Karpas-422 (cell line): Measurements from ENCODE around the gene AWAT2. TPM values are rescaled to one million over a fixed set of nuclear protein-coding genes. Genes with fewer than 3 reads are reported as not detected.

Experiments used
- DNase-seq: peaks from one replicate; pipeline ENCODE4 v3.0.0-alpha.2; 2015
- H2AFZ ChIP-seq: fragments of 200-600 bp; sonication (generic); 2 replicates; pipeline ENCODE4 v1.6.1; 2014; ENCODE audit warnings: antibody characterized with exemption, low read length, mixed read lengths
- H3K27ac ChIP-seq: fragments of 200-600 bp; sonication (generic); 2 replicates; pipeline ENCODE4 v1.5.1; 2014; ENCODE audit warnings: mild to moderate bottlenecking, low read length, moderate library complexity
- H3K27me3 ChIP-seq: fragments of 200-600 bp; sonication (generic); 2 replicates; pipeline ENCODE4 v1.6.1; 2014; ENCODE audit warnings: low read length, mixed read lengths
- H3K36me3 ChIP-seq: fragments of 200-600 bp; sonication (generic); 2 replicates; pipeline ENCODE4 v1.6.1; 2014; ENCODE audit warnings: low read length, mixed read lengths; ENCODE audit not compliant: insufficient read depth
- H3K4me1 ChIP-seq: fragments of 200-600 bp; sonication (generic); 2 replicates; pipeline ENCODE4 v1.6.1; 2014; ENCODE audit warnings: mild to moderate bottlenecking, low read length, mixed read lengths
- H3K4me2 ChIP-seq: fragments of 200-600 bp; sonication (generic); 2 replicates; pipeline ENCODE4 v1.6.1; 2014; ENCODE audit warnings: low read length, low read depth, mild to moderate bottlenecking; ENCODE audit not compliant: poor library complexity, severe bottlenecking
- H3K4me3 ChIP-seq: fragments of 200-600 bp; sonication (generic); 2 replicates; pipeline ENCODE4 v1.5.1; 2014; ENCODE audit warnings: mild to moderate bottlenecking, antibody characterized with exemption, low read length, mixed read lengths
- H3K79me2 ChIP-seq: fragments of 200-600 bp; sonication (generic); 2 replicates; pipeline ENCODE4 v1.6.1; 2014; ENCODE audit warnings: mild to moderate bottlenecking, low read length, mixed read lengths
- H3K9ac ChIP-seq: fragments of 200-600 bp; sonication (generic); 2 replicates; pipeline ENCODE4 v1.6.0; 2014; ENCODE audit warnings: low read length
- H3K9me2 ChIP-seq: fragments of 200-600 bp; sonication (generic), shearing (Covaris generic); replicated peaks from 2 replicates; pipeline ENCODE4 v1.6.0; 2014; ENCODE audit warnings: mild to moderate bottlenecking, low read length, moderate library complexity; ENCODE audit not compliant: insufficient read depth
- H3K9me3 ChIP-seq: fragments of 300-700, 200-600 bp; sonication (generic); 2 replicates; pipeline ENCODE4 v1.6.1; 2014; ENCODE audit warnings: low read length, mixed read lengths
- H4K20me1 ChIP-seq: fragments of 200-600 bp; sonication (generic); 2 replicates; pipeline ENCODE4 v1.6.1; 2014; ENCODE audit warnings: mild to moderate bottlenecking, antibody characterized with exemption, low read length, low read depth; ENCODE audit not compliant: insufficient read depth
- total RNA-seq: library from RNA; depleted of rRNA; stranded (reverse); fragments of >200 nt; shearing (Covaris generic); gene quantifications from 2 replicates; pipeline ENCODE4 v1.2.3, GENCODE V29; 2014; ENCODE audit warnings: low replicate concordance

The AWAT2 gene
- total RNA-seq, 1 experiment from 2014 or later: not detected

DNA sequence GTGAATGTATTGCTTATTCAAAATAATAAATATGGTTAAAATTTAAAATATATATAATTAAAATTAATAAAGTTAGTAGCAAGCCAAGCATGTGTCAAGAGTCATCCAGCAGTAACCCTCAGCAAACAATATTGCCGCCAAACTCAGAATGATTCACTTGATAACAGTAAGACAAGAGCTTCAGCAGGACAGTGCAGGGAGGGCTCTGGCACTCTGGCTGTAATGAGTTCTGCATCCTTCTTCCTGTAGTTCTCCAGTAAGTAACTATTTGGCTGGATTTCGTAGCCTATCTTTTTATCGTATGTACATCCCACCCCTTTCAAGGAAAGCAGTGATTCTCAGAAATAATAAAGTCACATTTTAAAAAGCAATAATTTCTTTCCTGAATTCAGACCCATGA lies 30.1 kb upstream of the AWAT2 start:
- no peak overlapping the region for H3K4me2 ChIP-seq
- no peak for DNase-seq
- no peaks in the 10 kb centered on the region for H3K27me3 ChIP-seq
- H3K27ac ChIP-seq: no peak overlapping the region
- no peaks in the 10 kb centered on the region for H3K9me2 ChIP-seq
- H3K79me2 ChIP-seq: no peaks in the 10 kb centered on the region
- H3K9me3 ChIP-seq: no peaks in the 10 kb centered on the region
- no peak overlapping the region for H2AFZ ChIP-seq
- H3K36me3 ChIP-seq: no peaks in the 10 kb centered on the region
- no peaks in the 10 kb centered on the region for H4K20me1 ChIP-seq
- no peaks in the 10 kb centered on the region for H3K4me1 ChIP-seq
- H3K4me3 ChIP-seq: no peak overlapping the region
- H3K9ac ChIP-seq: no peak overlapping the region

DNA sequence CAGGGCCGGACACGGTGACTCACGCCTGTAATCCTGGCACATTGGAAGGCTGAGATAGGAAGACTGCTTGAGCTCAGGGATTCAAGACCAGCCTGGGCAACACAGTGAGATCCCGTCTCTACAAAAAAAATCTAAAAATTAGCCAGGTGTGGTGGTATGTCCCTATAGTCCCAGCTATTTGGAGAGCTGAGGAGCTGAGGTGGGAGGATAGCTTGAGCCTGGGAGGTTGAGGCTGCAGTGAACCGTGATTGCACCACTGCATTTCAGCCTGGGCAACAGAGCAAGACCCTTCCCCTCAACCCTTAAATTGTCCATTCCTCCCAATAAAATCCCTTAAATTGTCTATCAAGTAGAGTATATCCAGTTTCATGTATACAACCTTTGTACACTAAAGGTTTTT lies 29.6 kb upstream of the AWAT2 start:
- Histone ChIP-seq H3K36me3 (no peaks in the 10 kb centered on the region), H3K9ac (no peak overlapping the region), H3K4me2 (no peak overlapping the region), H3K27ac (no peak overlapping the region), H3K27me3 (no peaks in the 10 kb centered on the region), H2AFZ (no peak overlapping the region), H4K20me1 (no peaks in the 10 kb centered on the region), H3K9me2 (no peaks in the 10 kb centered on the region), H3K4me1 (no peaks in the 10 kb centered on the region), H3K9me3 (no peaks in the 10 kb centered on the region), H3K4me3 (no peak overlapping the region), H3K79me2 (no peaks in the 10 kb centered on the region)
- no peak for DNase-seq

DNA sequence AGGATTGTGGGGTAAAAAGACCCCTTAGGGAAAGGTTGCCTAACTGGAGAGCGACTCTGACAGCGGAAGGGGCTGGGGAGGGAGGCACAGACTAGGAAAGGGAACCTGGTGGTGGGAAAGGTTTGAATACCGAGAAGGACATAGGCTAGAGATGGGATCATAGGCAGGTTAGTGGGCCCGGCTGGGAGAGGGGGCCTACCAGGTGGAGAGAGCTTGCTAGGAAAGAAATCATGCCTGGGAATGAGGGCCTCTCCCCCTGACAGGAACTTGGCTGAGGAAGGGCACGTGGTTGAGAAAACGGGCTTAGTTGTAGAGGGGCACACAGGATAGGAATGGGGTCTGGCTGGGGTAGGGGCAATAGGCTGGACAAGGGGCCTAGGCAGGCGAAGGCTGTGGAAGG lies 16.9 kb upstream of the AWAT2 start:
- no peak overlapping the region for H2AFZ ChIP-seq
- H3K9me2 ChIP-seq: no peaks in the 10 kb centered on the region
- H3K27me3 ChIP-seq: no peaks in the 10 kb centered on the region
- no peaks in the 10 kb centered on the region for H4K20me1 ChIP-seq
- no peak overlapping the region for H3K9ac ChIP-seq
- DNase-seq: no peak
- no peaks in the 10 kb centered on the region for H3K9me3 ChIP-seq
- no peak overlapping the region for H3K4me2 ChIP-seq
- H3K79me2 ChIP-seq: no peaks in the 10 kb centered on the region
- no peak overlapping the region for H3K4me3 ChIP-seq
- no peak overlapping the region for H3K27ac ChIP-seq
- no peaks in the 10 kb centered on the region for H3K4me1 ChIP-seq
- H3K36me3 ChIP-seq: no peaks in the 10 kb centered on the region

DNA sequence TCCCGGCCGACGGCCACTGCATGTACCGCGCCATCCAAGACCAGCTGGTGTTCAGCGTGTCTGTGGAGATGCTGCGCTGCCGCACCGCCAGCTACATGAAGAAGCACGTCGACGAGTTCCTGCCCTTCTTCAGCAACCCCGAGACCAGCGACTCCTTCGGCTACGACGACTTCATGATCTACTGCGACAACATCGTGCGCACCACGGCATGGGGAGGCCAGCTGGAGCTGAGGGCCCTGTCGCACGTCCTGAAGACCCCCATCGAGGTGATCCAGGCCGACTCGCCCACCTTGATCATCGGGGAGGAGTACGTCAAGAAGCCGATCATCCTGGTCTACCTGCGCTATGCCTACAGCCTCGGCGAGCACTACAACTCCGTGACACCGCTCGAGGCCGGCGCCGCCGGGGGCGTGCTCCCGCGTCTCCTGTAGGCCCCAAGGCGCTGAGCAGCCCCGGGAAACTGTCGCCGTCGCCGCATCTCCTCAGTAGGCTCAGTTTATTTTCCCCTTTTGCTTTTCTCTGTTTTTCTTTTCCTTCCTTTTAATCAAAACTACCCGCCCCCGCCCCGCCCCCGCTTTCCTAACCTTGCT lies 13.3 kb upstream of the AWAT2 start:
- H3K36me3 ChIP-seq: no peaks in the 10 kb centered on the region
- no peaks in the 10 kb centered on the region for H3K9me2 ChIP-seq
- DNase-seq: no peak
- H3K27ac ChIP-seq: no peak overlapping the region
- H3K4me3 ChIP-seq: no peak overlapping the region
- H3K4me2 ChIP-seq: no peak overlapping the region
- no peaks in the 10 kb centered on the region for H3K4me1 ChIP-seq
- H3K79me2 ChIP-seq: no peaks in the 10 kb centered on the region
- H3K9me3 ChIP-seq: no peaks in the 10 kb centered on the region
- H2AFZ ChIP-seq: no peak overlapping the region
- H3K27me3 ChIP-seq: no peaks in the 10 kb centered on the region
- no peak overlapping the region for H3K9ac ChIP-seq
- H4K20me1 ChIP-seq: no peaks in the 10 kb centered on the region

DNA sequence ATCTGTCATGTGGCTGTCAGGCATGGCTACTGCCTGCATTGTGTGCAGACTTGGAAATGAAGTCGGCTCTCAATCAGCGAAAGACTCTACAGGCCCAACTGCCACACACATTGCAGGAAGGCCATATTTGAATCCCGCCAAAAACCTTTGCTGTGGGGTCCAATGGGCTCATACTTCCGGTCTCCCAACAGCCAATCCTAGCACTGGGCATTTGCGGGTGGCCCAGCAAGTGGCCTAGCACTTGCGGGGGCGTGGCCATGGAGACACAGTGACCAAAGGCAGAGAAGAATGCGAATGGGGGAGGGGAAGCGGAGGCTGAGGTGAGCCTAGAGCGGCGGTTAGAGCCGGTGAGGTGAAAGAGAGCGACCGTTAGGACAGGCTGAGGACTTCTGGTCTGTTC lies 12.3 kb upstream of the AWAT2 start, which contains the start of gene OTUD6A:
TSS of gene OTUD6A (plus strand) at position 382 of the 400 bp plus-strand sequence. CDS start 68 bp downstream, outside the sequence.
- no peak within 1 kb of the TSS for H3K4me2 ChIP-seq
- no peak within 1 kb of the TSS for H3K4me3 ChIP-seq
- no peaks in the 10 kb centered on the region for H3K9me2 ChIP-seq
- no peaks in the 10 kb centered on the region for H3K79me2 ChIP-seq
- H3K36me3 ChIP-seq: no peaks in the 10 kb centered on the region
- H3K27ac ChIP-seq: no peak within 1 kb of the TSS
- H3K9me3 ChIP-seq: no peaks in the 10 kb centered on the region
- H3K27me3 ChIP-seq: no peaks in the 10 kb centered on the region
- DNase-seq: no peak
- H4K20me1 ChIP-seq: no peaks in the 10 kb centered on the region
- H3K9ac ChIP-seq: no peak within 1 kb of the TSS
- no peaks in the 10 kb centered on the region for H3K4me1 ChIP-seq
- H2AFZ ChIP-seq: no peak within 1 kb of the TSS

DNA sequence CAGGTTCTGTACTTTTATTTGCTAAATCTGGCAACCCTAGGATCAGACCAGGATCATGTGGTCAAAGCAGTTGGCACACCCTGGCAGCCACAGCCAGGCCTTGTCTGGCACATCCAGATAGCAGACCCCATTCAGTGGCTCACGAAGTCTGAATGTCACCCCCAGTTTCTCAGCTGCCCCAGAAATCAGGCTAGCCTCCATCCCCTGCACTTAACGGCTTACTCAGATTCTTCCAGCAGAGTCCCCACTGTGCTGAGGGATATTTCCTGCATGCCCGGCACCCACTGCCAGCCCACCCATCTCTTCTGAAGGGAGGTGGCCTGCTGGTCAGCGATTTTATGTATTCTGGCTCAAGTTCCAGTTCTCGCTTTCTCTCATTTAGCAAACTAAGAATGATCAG lies 4.7 kb upstream of the AWAT2 start:
- Histone ChIP-seq H3K27ac (no peak overlapping the region), H3K36me3 (no peaks in the 10 kb centered on the region), H3K9ac (no peak overlapping the region), H3K9me2 (no peaks in the 10 kb centered on the region), H3K9me3 (no peaks in the 10 kb centered on the region), H3K4me3 (no peak overlapping the region), H3K4me2 (no peak overlapping the region), H4K20me1 (no peaks in the 10 kb centered on the region), H2AFZ (no peak overlapping the region), H3K4me1 (no peaks in the 10 kb centered on the region), H3K27me3 (no peaks in the 10 kb centered on the region), H3K79me2 (no peaks in the 10 kb centered on the region)
- no peak for DNase-seq

DNA sequence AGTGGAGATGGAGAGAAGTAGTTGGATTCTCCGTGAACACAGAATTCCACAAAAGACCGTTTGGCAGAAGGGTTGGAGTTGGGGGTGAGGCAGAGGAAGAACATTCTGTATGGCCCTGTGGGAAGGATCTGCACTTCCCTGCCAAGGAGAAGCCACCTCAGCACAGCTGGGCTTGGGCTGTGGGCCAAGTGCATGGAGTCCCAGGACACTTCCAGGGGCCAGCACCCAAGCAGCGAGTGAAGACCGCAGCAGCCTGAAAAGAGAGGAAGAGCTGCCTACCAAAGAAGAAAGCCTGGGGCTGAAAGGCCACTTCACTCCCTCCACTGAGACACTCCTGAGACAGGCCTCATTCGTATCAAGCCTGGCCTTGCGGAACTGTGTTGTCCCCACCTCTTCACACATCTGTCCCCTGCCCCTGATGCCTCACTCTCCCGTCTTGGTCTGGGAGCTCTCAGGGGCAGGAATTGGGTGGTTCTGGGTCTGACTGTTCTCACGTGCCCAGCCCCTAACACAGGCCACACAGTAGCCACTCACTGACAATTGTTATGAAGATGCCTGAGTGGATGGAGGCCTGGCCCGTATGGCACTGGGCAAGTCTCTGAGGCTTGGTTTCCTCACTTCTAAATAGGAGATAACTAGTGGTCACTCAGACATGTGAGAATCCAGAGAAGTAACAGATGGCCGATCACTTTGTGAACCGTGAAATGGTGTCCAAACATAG lies 3.3 kb upstream of the AWAT2 start:
- Histone ChIP-seq H3K4me2 (no peak overlapping the region), H3K9me3 (no peaks in the 10 kb centered on the region), H4K20me1 (no peaks in the 10 kb centered on the region), H3K9me2 (no peaks in the 10 kb centered on the region), H3K27me3 (no peaks in the 10 kb centered on the region), H3K4me1 (no peaks in the 10 kb centered on the region), H3K79me2 (no peaks in the 10 kb centered on the region), H3K27ac (no peak overlapping the region), H3K4me3 (no peak overlapping the region), H3K9ac (no peak overlapping the region), H3K36me3 (no peaks in the 10 kb centered on the region), H2AFZ (no peak overlapping the region)
- no peak for DNase-seq

DNA sequence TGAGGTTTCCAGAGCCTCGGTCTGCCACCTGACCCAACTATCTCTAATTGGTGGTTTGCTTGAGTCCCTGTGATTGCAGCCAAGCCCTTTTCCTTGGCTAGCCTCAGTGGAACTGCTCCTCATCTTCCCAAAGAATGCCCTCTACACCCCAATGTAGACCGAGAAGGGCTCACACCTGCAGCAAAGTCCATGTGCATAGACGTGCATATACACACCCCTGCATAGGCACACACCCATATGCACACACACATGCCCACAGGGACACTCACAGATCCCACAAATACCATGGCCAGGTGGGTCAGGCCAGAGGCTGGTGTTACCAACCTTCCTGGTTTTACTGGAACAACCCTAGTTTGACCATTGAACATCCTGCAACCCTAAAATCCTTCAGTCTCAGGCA lies 332 bp downstream of the AWAT2 start:
- Histone ChIP-seq H3K4me2 (no peak overlapping the region), H3K27ac (no peak overlapping the region), H3K9me3 (no peaks in the 10 kb centered on the region), H3K36me3 (no peaks in the 10 kb centered on the region), H3K27me3 (no peaks in the 10 kb centered on the region), H3K9ac (no peak overlapping the region), H2AFZ (no peak overlapping the region), H4K20me1 (no peaks in the 10 kb centered on the region), H3K9me2 (no peaks in the 10 kb centered on the region), H3K4me3 (no peak overlapping the region), H3K4me1 (no peaks in the 10 kb centered on the region), H3K79me2 (no peaks in the 10 kb centered on the region)
- DNase-seq: no peak
